Measurements from ENCODE around the gene GRID2. TPM values are rescaled to one million over a fixed set of nuclear protein-coding genes. Genes with fewer than 3 reads are reported as not detected.
A peak's percentile ranks its signal among the peaks of the same experiment; 100 is the strongest.

The GRID2 gene
- total RNA-seq, 1 experiment from 2014 or later = not detected

GRCh38 chr4:92305148-92305877 lies 1.5 kb downstream of the GRID2 start:
- TF ChIP-seq CTCF (IDR thresholded peaks at IDR 0.05; ENCODE audit: unreplicated experiment) = no peak
- Mint-ChIP-seq H3K27ac (ENCODE audit: low read depth, unreplicated experiment) (peak overlapping the region; percentile 10), H3K36me3 (ENCODE audit: insufficient read depth, unreplicated experiment) (peaks cover 6% of the 10 kb centered on the region), H3K9me3 (ENCODE audit: unreplicated experiment) (no peaks in the 10 kb centered on the region), H3K27me3 (ENCODE audit: insufficient read depth, unreplicated experiment) (peaks cover 14% of the 10 kb centered on the region), H3K4me3 (ENCODE audit: unreplicated experiment) (peak overlapping the region; percentile 58), H3K4me1 (ENCODE audit: insufficient read depth, unreplicated experiment) (peaks cover 15% of the 10 kb centered on the region)
- intact Hi-C loops (cut with micrococcal nuclease) = loop anchor here (5.0 kb wide), 2 partner anchors 892 to 1457 kb away; no protein-coding TSS in a partner anchor
- DNase-seq (ENCODE audit: unreplicated experiment) = peak; percentile 29
- ChIA-PET POLR2A (interaction anchor here (0.6 to 1.4 kb wide), 4 partner anchors 29 to 892 kb away, joined by 3 read pairs; no protein-coding TSS in a partner anchor), CTCF (interaction anchor here (0.7 kb wide), 1 partner anchor 315 kb away, joined by 3 read pairs; no protein-coding TSS in a partner anchor)
- BruUV-seq (replicated peaks) = no TSS peak

DNA sequence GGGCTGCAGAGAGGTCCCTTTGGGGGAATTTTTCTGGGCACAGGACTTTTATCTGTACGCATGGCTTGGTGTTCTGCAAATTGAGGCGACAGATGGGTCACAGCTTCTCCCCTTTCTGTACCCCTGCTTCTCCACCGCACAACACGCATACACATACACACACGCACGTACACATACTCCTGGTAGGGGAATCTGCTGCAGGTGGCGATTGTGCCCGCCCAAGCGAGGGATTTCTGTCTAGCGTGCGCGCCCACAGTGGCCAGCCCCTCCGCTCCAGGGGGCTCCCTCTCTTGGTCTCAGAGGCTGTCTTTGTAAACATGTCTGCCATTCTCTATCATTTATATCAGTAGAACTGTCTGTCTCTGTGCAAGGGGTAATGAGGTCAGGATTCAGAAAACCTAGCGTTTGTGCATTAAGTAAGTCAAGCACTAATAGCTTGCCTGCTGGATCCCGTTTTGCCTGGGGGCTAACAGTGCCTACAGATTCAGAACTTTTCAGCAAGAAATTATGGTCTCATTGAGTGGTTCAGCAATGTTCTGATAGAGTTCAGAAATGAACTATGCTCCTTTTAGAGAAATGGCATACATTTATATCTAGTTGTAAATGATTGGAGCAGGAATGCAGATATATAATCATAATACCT lies 2.2 kb downstream of the GRID2 start:
- no peak for DNase-seq (ENCODE audit: unreplicated experiment)
- Mint-ChIP-seq H3K27me3 (ENCODE audit: insufficient read depth, unreplicated experiment) (peaks cover 14% of the 10 kb centered on the region), H3K4me3 (ENCODE audit: unreplicated experiment) (no peak overlapping the region), H3K9me3 (ENCODE audit: unreplicated experiment) (no peaks in the 10 kb centered on the region), H3K4me1 (ENCODE audit: insufficient read depth, unreplicated experiment) (peaks cover 15% of the 10 kb centered on the region), H3K36me3 (ENCODE audit: insufficient read depth, unreplicated experiment) (peaks cover 6% of the 10 kb centered on the region), H3K27ac (ENCODE audit: low read depth, unreplicated experiment) (no peak overlapping the region)
- POLR2A ChIA-PET = interaction anchor here (0.6 kb wide), 1 partner anchor 412 kb away, joined by 3 read pairs; no protein-coding TSS in a partner anchor
- BruUV-seq (replicated peaks) = no TSS peak
- intact Hi-C loops (cut with micrococcal nuclease) = loop anchor here (5.0 kb wide), 2 partner anchors 891 to 1456 kb away; no protein-coding TSS in a partner anchor
- CTCF ChIA-PET = interaction anchor here (0.6 to 0.9 kb wide), 2 partner anchors 483 to 892 kb away, joined by 3 read pairs; no protein-coding TSS in a partner anchor
- TF ChIP-seq CTCF (IDR thresholded peaks at IDR 0.05; ENCODE audit: unreplicated experiment) = no peak

DNA sequence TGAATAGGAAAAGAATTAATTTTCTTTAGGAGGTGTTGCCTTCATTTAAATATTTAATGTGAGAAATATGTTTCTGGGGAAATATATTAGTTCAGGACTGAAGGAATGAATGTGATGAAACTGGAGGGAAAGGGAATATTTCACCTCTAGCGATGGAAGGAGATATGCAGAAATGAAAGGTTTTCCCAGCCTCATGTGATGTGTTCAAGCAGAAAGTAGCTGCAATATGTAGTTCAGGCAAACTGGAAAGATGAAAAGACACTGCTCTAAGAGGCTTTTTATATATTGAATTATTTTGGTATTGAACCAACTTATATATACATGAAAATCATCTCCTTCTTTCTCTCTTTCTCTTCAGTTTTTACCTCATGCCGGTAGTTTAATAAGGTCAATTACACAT lies 3.4 kb downstream of the GRID2 start:
- H3K9me3 Mint-ChIP-seq (ENCODE audit: unreplicated experiment) = no peaks in the 10 kb centered on the region
- CTCF ChIA-PET = no interaction called here
- DNase-seq (ENCODE audit: unreplicated experiment) = no peak
- H3K27me3 Mint-ChIP-seq (ENCODE audit: insufficient read depth, unreplicated experiment) = peaks cover 14% of the 10 kb centered on the region
- peaks cover 15% of the 10 kb centered on the region for H3K4me1 Mint-ChIP-seq (ENCODE audit: insufficient read depth, unreplicated experiment)
- no TSS peak for BruUV-seq (replicated peaks)
- intact Hi-C loops (cut with micrococcal nuclease) = loop anchor here (5.0 kb wide), 2 partner anchors 890 to 1455 kb away; no protein-coding TSS in a partner anchor
- no peak overlapping the region for H3K27ac Mint-ChIP-seq (ENCODE audit: low read depth, unreplicated experiment)
- no peak for TF ChIP-seq CTCF (IDR thresholded peaks at IDR 0.05; ENCODE audit: unreplicated experiment)
- H3K4me3 Mint-ChIP-seq (ENCODE audit: unreplicated experiment) = no peak overlapping the region
- peaks cover 6% of the 10 kb centered on the region for H3K36me3 Mint-ChIP-seq (ENCODE audit: insufficient read depth, unreplicated experiment)
- POLR2A ChIA-PET = no interaction called here

DNA sequence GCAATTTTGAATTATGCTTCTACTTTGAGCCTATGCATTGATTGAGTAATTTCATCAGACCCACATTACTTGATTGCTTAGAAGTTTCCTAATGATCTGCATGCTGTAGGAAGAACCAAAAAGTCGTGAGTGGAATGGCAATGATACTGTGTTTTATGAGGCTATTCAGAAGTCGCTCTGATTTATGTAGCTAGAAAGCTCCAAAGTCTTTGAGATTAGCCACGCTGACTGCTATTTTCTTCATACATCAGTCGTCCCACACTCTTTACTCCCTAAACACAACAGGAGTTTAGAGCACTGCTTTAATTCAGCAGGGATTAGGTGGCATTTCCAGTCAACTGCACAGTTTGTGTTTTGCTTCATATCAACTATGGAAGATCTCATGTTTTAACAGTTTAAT lies 4.1 kb downstream of the GRID2 start:
- CTCF ChIA-PET = interaction anchor here (0.6 to 0.7 kb wide), 2 partner anchors 79 to 1106 kb away, joined by 3 read pairs; no protein-coding TSS in a partner anchor
- peaks cover 14% of the 10 kb centered on the region for H3K27me3 Mint-ChIP-seq (ENCODE audit: insufficient read depth, unreplicated experiment)
- intact Hi-C loops (cut with micrococcal nuclease) = loop anchor here (5.0 kb wide), 2 partner anchors 889 to 1454 kb away; no protein-coding TSS in a partner anchor

More for the DNA sequence above, 4.1 kb downstream of the GRID2 start:
- no peak for TF ChIP-seq CTCF (IDR thresholded peaks at IDR 0.05; ENCODE audit: unreplicated experiment)
- H3K27ac Mint-ChIP-seq (ENCODE audit: low read depth, unreplicated experiment) = no peak overlapping the region
- no peak for DNase-seq (ENCODE audit: unreplicated experiment)
- no TSS peak for BruUV-seq (replicated peaks)
- peaks cover 15% of the 10 kb centered on the region for H3K4me1 Mint-ChIP-seq (ENCODE audit: insufficient read depth, unreplicated experiment)
- H3K9me3 Mint-ChIP-seq (ENCODE audit: unreplicated experiment) = no peaks in the 10 kb centered on the region
- H3K4me3 Mint-ChIP-seq (ENCODE audit: unreplicated experiment) = no peak overlapping the region
- POLR2A ChIA-PET = no interaction called here
- peaks cover 6% of the 10 kb centered on the region for H3K36me3 Mint-ChIP-seq (ENCODE audit: insufficient read depth, unreplicated experiment)

Data from MCF 10A (cell line).